AG10803 (cell line): ENCODE results near the gene KIAA1958.

Source experiments
- DNase-seq: peaks from one replicate; pipeline ENCODE4 v3.0.0; 2010; ENCODE audit warnings: low read depth
- H3K4me3 ChIP-seq: 2 replicates; pipeline ENCODE4 v1.5.1; 2011; ENCODE audit warnings: mild to moderate bottlenecking, low read length, control low read depth
- TF ChIP-seq, protein P1 (sequence below): conservative IDR thresholded peaks from 2 replicates; pipeline ENCODE4 v1.5.1; 2011; ENCODE audit warnings: mild to moderate bottlenecking, low read length, control low read depth, inconsistent platforms

KIAA1958 gene

DNA sequence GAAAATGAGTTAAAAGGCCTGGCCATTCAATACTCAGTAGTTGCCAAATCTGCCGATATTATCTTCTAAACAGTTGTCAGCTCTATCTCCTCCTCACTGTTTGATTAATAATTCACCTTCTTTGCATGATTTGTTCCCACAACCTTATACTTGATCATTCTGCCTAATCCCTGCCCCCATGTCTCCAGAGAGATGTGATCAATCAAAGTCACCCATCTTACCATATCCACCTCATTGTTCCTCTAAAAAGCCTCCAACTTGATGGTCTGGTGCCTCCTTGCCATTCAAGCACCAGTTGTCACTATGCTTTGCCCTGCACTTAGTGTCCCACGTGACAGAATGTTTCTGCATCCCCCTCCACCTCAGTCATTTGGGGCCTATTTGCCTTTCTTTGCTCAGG, 41.3 kb downstream of the KIAA1958 start:
- no peak overlapping the region for H3K4me3 ChIP-seq
- no peak for DNase-seq
- TF ChIP-seq, protein P1, sequence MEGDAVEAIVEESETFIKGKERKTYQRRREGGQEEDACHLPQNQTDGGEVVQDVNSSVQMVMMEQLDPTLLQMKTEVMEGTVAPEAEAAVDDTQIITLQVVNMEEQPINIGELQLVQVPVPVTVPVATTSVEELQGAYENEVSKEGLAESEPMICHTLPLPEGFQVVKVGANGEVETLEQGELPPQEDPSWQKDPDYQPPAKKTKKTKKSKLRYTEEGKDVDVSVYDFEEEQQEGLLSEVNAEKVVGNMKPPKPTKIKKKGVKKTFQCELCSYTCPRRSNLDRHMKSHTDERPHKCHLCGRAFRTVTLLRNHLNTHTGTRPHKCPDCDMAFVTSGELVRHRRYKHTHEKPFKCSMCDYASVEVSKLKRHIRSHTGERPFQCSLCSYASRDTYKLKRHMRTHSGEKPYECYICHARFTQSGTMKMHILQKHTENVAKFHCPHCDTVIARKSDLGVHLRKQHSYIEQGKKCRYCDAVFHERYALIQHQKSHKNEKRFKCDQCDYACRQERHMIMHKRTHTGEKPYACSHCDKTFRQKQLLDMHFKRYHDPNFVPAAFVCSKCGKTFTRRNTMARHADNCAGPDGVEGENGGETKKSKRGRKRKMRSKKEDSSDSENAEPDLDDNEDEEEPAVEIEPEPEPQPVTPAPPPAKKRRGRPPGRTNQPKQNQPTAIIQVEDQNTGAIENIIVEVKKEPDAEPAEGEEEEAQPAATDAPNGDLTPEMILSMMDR = no peak

DNA sequence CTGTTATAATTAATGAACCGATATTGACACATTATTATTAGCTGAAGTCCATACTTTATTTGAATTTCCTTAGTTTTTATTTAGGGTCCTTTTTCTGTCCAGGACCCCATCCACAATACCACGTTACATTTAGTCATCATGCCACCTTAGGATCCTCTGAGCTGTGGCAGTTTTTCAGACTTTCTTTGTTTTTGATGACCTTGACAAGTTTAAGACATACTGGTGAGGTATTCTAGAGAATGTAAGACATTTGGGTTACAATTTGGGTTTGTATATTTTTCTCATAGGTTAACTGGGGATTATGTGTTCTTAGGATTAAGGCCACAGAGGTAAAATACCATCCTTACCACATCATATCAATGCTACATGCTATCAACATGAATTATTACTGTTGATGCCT, 42.7 kb downstream of the KIAA1958 start:
- H3K4me3 ChIP-seq = no peak overlapping the region
- no peak for DNase-seq
- TF ChIP-seq, protein P1 = no peak

DNA sequence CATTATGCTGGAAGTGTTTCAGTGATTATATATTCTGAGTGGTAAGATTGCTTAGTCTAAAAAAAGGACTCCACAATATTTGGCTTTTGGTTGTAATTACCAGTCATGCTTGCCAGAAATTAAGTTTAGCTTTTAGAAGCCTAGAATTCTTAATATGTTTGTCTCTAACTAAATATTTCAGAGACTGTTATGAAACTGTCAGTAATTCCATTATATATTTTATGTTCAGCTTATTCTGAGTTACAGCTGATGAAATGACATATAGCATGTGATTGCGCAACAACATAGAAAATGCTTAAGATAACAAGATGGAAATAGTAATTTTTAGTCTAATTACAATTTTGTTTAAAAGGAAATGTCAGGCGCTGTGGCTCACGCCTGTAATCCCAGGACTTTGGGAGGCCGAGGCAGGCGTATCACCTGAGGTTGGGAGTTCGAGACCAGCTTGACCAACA, 44.2 kb downstream of the KIAA1958 start:
- TF ChIP-seq, protein P1 = no peak
- H3K4me3 ChIP-seq = no peak overlapping the region
- no peak for DNase-seq

DNA sequence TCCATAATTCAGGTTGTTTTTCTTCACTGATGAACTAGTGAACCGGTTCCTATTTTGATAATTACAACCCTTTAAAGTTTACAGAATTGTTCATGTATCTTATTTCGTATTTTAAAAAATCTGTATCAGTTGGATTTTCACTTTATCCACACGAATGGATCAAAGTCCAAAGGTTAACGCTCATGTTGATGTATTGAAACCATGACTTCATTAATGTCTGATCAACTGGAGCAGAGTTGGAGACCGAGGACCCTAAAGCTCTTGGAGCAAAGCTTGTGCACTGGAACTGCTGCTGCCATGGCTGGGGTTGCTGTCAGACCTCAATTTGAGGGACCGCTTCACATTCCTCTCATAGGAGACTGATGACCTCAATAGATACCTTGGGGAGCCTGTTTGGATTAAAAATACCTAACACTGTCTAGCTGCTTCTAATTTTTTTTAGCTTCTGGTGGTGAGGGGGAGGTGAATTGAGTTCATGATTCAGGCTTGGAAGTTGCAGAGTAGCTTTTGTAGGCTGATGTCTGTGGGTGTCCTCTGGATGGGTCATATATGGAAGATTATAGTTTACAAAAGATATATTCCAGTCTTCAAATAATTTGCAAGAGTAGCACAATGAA, 45.1 kb downstream of the KIAA1958 start:
- no peak overlapping the region for H3K4me3 ChIP-seq
- DNase-seq = no peak

DNA sequence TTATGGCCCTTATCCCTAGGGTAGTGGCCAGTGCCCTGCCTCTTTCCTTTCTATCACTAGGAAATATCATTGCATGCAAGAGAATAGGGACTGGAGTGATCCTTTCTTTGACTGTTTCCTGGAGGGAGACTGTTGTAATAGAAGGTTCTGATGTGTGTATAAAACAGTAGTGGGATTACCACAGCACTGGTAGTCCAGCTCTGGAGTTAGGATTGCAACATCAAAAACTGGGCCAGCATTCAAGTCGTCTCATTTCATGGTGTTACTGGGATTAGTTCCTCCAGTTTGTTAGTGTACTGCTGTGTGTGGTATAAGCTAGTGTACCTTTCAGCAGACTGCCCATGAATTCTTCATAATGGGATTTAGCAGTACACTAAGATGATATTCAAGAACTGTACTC, 45.8 kb downstream of the KIAA1958 start:
- no peak overlapping the region for H3K4me3 ChIP-seq
- DNase-seq = peak; percentile 91
- TF ChIP-seq, protein P1 = no peak

More for the DNA sequence above, 45.1 kb downstream of the KIAA1958 start:
- TF ChIP-seq, protein P1 = no peak

DNA sequence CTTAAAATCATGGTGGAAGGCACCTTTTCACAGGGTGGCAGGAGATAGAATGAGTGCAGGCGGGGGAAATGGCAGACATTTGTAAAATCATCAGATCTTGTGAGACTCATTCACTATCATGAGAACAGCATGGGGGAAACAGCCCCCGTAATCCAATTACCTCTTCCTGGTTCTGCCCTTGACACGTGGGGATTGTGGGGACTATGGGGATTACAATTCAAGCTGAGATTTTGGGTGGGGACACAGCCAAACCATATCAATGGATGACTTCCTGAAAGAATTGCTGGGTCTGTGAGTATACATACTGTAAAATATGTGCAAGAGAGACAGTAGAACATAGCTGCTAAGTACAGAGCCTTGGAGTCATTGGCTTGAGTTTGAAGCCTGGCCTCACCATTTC, 47.0 kb downstream of the KIAA1958 start:
- no peak for DNase-seq
- H3K4me3 ChIP-seq = no peak overlapping the region
- TF ChIP-seq, protein P1 = no peak

DNA sequence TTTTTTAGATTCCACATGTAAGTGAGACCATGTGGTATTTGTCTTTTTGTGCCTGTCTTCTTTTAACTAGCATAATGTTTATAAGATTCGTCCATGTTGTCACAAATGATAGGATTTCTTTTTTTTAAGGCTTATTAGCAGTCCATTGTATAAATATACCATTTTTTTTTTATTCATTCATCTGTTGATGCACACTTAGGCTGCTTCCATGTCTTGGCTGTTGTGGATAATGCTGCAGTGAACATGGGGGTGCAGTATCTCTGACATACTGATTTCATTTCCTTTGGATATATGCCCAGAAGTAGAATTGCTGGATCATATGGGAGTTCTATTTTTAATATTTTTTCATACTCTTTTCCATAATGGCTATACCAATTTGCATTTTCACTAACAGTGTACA, 48.7 kb downstream of the KIAA1958 start:
- H3K4me3 ChIP-seq = no peak overlapping the region
- TF ChIP-seq, protein P1 = no peak
- peak; percentile 45 for DNase-seq
